HG03045 (cell line): Measurements from ENCODE around the gene NISCH.

Source experiments
- ATAC-seq: cut with Tn5 transposase; IDR thresholded peaks from one replicate; pipeline ENCODE4 v1.9.1; 2021; ENCODE audit warnings: mild to moderate bottlenecking, moderate library complexity; ENCODE audit not compliant: unreplicated experiment

NISCH gene

GRCh38 chr3:52535411-52536111, 80.2 kb downstream of the NISCH start:
- no peak for ATAC-seq

DNA sequence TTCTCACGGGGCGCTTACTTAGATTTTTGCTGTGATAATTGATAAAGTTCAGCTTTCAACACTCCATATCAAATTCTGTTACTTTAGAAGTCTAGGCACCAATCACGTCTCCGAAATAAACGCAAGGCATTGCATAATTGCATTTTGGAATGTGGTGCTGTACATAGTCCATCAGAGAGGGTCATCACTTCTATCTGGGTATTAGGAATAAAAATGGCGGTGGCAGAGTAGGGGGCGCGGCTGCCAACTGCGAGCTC, 80.6 kb downstream of the NISCH start:
- no peak for ATAC-seq

DNA sequence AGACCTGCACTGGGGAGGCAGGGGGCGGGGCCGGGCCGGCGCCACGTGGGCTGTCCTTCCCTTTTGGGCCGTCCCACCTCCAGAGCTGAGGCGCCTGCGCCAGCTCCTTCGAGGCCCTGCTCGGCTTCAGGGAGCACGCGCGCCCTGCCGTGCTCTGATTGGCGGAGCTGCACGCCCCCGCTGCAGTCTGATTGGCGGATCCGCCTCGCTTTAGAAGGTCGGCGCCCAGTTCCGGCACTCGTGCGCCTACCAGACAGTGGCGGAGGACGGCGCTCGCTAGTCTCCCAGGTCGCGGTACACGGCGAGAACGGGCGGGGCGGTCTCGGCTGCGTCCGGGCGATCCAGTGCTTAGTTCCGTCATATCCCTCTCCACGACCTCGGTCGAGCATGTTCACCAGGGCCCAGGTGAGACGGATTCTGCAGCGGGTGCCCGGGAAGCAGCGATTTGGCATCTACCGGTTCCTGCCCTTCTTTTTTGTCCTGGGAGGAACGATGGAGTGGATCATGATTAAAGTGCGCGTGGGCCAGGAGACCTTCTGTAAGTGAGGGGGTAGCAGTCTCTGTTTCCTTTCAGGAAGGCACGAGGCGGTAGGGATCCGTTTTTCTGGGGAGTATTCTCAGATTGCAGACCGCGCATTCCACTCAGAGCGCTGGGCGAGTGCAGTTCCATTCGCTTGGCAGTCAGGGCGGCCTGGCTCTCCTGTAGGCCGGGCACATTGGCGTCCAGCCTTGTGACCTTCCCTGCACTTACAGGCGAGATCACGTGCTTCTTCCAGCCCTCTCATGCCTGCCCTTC, 81.2 kb downstream of the NISCH start, which contains the start of gene UQCC5:
UQCC5 (plus strand) TSS at position 237 of the 796 bp plus-strand sequence; CDS start at position 388, 151 bp downstream.
- peak; percentile 87 for ATAC-seq

DNA sequence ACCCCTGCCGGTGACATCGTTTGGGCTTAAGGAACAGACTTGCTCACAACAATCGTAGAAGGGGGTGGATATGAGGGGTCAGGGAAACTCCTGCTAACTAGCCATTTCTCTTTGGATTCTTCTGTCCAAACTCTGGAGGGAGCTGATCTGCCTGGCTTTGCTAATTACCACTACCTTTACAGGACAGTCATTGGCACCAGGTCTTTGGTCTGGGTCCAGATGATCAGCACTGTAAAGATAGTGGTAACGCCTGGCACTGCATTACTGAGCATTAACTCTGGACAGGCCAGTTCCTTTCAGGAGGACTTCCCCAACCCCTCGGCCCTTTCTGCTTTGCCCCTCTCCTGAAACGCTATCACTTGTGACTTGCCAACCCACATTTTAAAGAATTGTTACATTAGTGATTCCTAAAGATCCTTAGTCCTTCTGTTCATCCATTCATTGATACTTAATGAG, 81.8 kb downstream of the NISCH start:
- no peak for ATAC-seq

DNA sequence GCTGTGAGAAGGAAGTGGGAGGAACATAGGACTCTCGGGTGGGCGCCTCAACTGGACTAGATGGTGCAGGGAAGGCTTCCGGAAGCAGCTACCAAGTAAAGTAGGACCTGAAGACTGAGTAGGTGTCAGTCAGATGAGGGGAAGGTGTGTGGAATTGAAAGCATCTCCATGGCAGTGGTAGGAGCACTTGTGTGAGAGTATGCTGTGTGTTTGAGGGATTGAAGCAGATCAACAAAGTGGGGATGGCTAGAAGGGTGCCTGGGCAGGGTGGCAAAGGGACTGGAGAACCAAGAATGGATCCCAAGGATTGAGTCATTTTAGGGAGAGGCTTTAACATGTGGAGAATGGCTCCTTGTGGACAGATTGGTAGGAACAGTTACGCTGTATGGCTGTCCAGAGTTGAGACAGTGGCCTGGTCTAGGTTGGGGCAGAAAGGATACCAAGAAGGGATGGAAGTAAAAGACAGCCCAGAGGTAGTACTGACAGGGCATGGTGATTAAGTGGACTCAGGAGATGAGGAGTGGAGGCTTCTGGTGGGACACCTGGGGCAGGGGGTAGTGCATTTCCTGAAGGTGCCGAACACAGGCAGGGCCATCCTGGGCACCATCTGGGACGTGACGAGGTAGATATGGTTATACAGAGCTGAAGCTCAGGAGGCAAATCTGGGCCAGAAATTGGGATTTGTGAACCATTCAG, 82.5 kb downstream of the NISCH start:
- no peak for ATAC-seq

DNA sequence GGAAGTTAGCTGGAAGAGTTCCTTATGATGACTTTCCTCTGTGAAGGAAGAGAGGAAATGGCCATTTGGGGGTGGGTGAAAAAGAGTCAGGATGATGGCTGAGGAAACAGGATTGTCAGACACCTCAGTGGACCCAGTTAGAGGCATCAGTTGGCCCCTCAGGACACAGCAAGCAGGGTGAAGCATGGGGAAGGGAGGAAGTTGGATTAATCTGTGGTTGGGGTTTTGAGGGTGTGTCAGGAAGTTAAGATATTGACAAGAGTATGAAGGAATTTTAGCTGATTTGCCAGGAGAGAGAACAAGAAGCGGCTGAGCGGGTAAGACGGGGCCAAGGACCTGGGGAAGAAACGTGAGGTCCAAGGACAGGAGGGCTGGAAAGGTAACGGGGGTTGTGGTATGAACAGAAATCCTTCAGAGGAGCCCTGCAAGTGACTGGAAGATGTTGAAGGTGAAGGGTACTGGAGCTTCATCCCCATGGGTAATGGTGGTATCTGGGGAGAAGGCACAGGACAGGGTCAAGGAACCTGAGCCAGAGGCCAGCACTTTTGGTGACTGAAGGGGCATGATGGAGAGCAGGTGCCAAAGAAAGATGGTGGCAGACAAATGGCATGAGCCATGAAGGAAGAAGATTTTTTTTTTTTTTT, 83.7 kb downstream of the NISCH start:
- ATAC-seq = no peak

DNA sequence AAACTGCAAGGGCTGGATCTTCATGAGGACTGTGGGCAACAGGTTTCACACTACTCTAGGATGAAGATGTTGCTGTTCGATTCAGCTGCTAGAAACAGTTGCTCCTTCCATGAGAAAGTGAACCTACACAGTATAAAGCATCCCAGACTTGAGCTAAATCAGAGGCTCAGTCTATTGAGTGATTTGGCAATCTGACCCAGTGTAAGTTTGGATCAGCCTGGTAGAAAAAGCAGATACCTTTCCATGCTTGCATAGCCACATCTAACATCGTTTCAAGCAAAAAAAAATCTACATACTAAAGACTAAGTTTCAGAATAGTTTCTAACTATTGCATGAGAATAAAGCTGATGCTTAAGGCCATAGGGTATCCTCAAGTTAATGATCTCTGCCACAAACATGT, 85.6 kb downstream of the NISCH start:
- no peak for ATAC-seq
